HG03354 (cell line): ENCODE results near the gene C1orf21.

Source experiments
- ATAC-seq: cut with Tn5 transposase; IDR thresholded peaks from one replicate; pipeline ENCODE4 v1.9.1; 2021; ENCODE audit warnings: mild to moderate bottlenecking; ENCODE audit not compliant: unreplicated experiment, poor library complexity, severe bottlenecking

The C1orf21 gene

GRCh38 chr1:184504040-184504954 is 117.5 kb downstream of the C1orf21 start:
- no peak for ATAC-seq

- no peak for ATAC-seq
Measured at GRCh38 chr1:184504955-184505338, 118.1 kb downstream of the C1orf21 start.

- no peak for ATAC-seq
Measured at GRCh38 chr1:184506481-184506880, 119.7 kb downstream of the C1orf21 start.

- no peak for ATAC-seq
Measured at GRCh38 chr1:184507165-184507564, 120.3 kb downstream of the C1orf21 start.

GRCh38 chr1:184507604-184508280 is 120.9 kb downstream of the C1orf21 start:
- ATAC-seq: no peak

GRCh38 chr1:184509105-184509504 is 122.3 kb downstream of the C1orf21 start:
- ATAC-seq: no peak

GRCh38 chr1:184510110-184510509 is 123.3 kb downstream of the C1orf21 start:
- no peak for ATAC-seq

GRCh38 chr1:184512724-184513123 is 125.9 kb downstream of the C1orf21 start:
- ATAC-seq: no peak

- ATAC-seq: no peak
Measured at GRCh38 chr1:184513421-184513820, 126.6 kb downstream of the C1orf21 start.

GRCh38 chr1:184513966-184514365 is 127.1 kb downstream of the C1orf21 start:
- ATAC-seq: no peak

GRCh38 chr1:184514447-184514846 is 127.6 kb downstream of the C1orf21 start:
- ATAC-seq: no peak

- no peak for ATAC-seq
Measured at GRCh38 chr1:184517130-184517529, 130.3 kb downstream of the C1orf21 start.

GRCh38 chr1:184518736-184519357 is 132.0 kb downstream of the C1orf21 start:
- no peak for ATAC-seq

- ATAC-seq: no peak
Measured at GRCh38 chr1:184520336-184520735, 133.5 kb downstream of the C1orf21 start.

- no peak for ATAC-seq
Measured at GRCh38 chr1:184524248-184524647, 137.4 kb downstream of the C1orf21 start.

GRCh38 chr1:184527402-184527801 is 140.6 kb downstream of the C1orf21 start:
- ATAC-seq: no peak

- no peak for ATAC-seq
Measured at GRCh38 chr1:184530226-184530625, 143.4 kb downstream of the C1orf21 start.

GRCh38 chr1:184531296-184531695 is 144.5 kb downstream of the C1orf21 start:
- ATAC-seq: no peak

- no peak for ATAC-seq
Measured at GRCh38 chr1:184532199-184532598, 145.4 kb downstream of the C1orf21 start.

GRCh38 chr1:184533049-184533448 is 146.2 kb downstream of the C1orf21 start:
- no peak for ATAC-seq

- ATAC-seq: no peak
Measured at GRCh38 chr1:184533915-184534314, 147.1 kb downstream of the C1orf21 start.
